SH-SY5Y (cell line): ENCODE results near the gene CSKMT.
A peak's percentile ranks its signal among the peaks of the same experiment; 100 is the strongest.

Experiments
- GATA2 ChIP-seq: IDR thresholded peaks from 2 replicates; pipeline ENCODE4 v1.6.1; 2011; ENCODE audit warnings: mild to moderate bottlenecking, low read depth, low read length
- GATA3 ChIP-seq: IDR thresholded peaks from 2 replicates; pipeline ENCODE4 v1.6.1; 2011; ENCODE audit warnings: low read depth, mild to moderate bottlenecking, low read length, moderate library complexity

GRCh38 chr11:62664405-62665074, 572 bp upstream of the CSKMT start:
- TF ChIP-seq GATA3: no peak
- peak; percentile 30; the same call in 1 of the 2 replicates for TF ChIP-seq GATA2
